HT-29 (cell line): Measurements from ENCODE around the gene TBC1D4. TPM values are rescaled to one million over a fixed set of nuclear protein-coding genes. Genes with fewer than 3 reads are reported as not detected.

Experiments used
- DNase-seq: peaks from one replicate; pipeline ENCODE4 v3.0.0-alpha.2; 2015; ENCODE audit warnings: low spot score
- total RNA-seq: library from RNA; depleted of rRNA; stranded (reverse); fragments of >200 nt; shearing (Covaris generic); gene quantifications from 2 replicates; pipeline ENCODE4 v1.2.3, GENCODE V29; 2014

Gene TBC1D4
- total RNA-seq, 1 experiment from 2014 or later = 29.0 TPM

GRCh38 chr13:75393839-75394520, 88.0 kb downstream of the TBC1D4 start:
- no peak for DNase-seq

- DNase-seq = no peak
These were observed 90.4 kb downstream of the TBC1D4 start for GRCh38 chr13:75391432-75392100.

GRCh38 chr13:75390229-75390628, 91.7 kb downstream of the TBC1D4 start:
- no peak for DNase-seq

GRCh38 chr13:75385708-75386083, 96.3 kb downstream of the TBC1D4 start:
- DNase-seq = no peak

GRCh38 chr13:75384879-75385707, 96.9 kb downstream of the TBC1D4 start:
- no peak for DNase-seq

- DNase-seq = no peak
These were observed 98.8 kb downstream of the TBC1D4 start for GRCh38 chr13:75383064-75383715.

- no peak for DNase-seq
These were observed 103.7 kb downstream of the TBC1D4 start for GRCh38 chr13:75378301-75378700.

- no peak for DNase-seq
These were observed 105.1 kb downstream of the TBC1D4 start for GRCh38 chr13:75376792-75377402.

GRCh38 chr13:75375329-75375728, 106.6 kb downstream of the TBC1D4 start:
- no peak for DNase-seq

- DNase-seq = no peak
These were observed 108.0 kb downstream of the TBC1D4 start for GRCh38 chr13:75373988-75374387.

- DNase-seq = no peak
These were observed 108.8 kb downstream of the TBC1D4 start for GRCh38 chr13:75372923-75373841.

- DNase-seq = peak; percentile 81
These were observed 109.5 kb downstream of the TBC1D4 start for GRCh38 chr13:75372517-75372916.

GRCh38 chr13:75371203-75371602, 110.8 kb downstream of the TBC1D4 start:
- DNase-seq = no peak

- DNase-seq = no peak
These were observed 111.2 kb downstream of the TBC1D4 start for GRCh38 chr13:75370774-75371173.

- DNase-seq = no peak
These were observed 112.0 kb downstream of the TBC1D4 start for GRCh38 chr13:75369981-75370380.

GRCh38 chr13:75368167-75368566, 113.8 kb downstream of the TBC1D4 start:
- no peak for DNase-seq

- DNase-seq = no peak
These were observed 115.3 kb downstream of the TBC1D4 start for GRCh38 chr13:75366380-75367280.

- DNase-seq = no peak
These were observed 116.2 kb downstream of the TBC1D4 start for GRCh38 chr13:75365724-75366173.

GRCh38 chr13:75364131-75364713, 117.7 kb downstream of the TBC1D4 start:
- DNase-seq = no peak
